Urinary bladder (tissue), 4 donors: ENCODE data around the gene UBE2Q2. TPM values are rescaled to one million over a fixed set of nuclear protein-coding genes. Genes with fewer than 3 reads are reported as not detected.
"Not testable (repeated sequence)": the region's sequence is repeated elsewhere in the genome, so short reads cannot be mapped to it uniquely, and the experiment has no call there.

Source experiments
- DNase-seq: peaks from one replicate; pipeline ENCODE4 v3.0.0-alpha.2; 2015; ENCODE audit errors: extremely low spot score
- H3K27ac ChIP-seq: one replicate; pipeline ENCODE4 v1.5.1; 2013; ENCODE audit warnings: low read depth, mild to moderate bottlenecking, moderate library complexity
- H3K36me3 ChIP-seq: one replicate; pipeline ENCODE4 v1.6.1; 2013; ENCODE audit warnings: mild to moderate bottlenecking, moderate library complexity; ENCODE audit not compliant: insufficient read depth
- H3K4me1 ChIP-seq: one replicate; pipeline ENCODE4 v1.6.1; 2013; ENCODE audit warnings: mild to moderate bottlenecking, moderate library complexity; ENCODE audit not compliant: insufficient read depth
- H3K4me3 ChIP-seq: one replicate; pipeline ENCODE4 v1.5.1; 2013; ENCODE audit warnings: low read depth, low read length
- WGBS: extraction: QIAGEN DNeasy Blood & Tissue Kit; methylation state at CpG from one replicate; pipeline ENCODE4 v1.1.7; 2013; 5-methylcytosine and 5-hydroxymethylcytosine counted together
- polyA plus RNA-seq: library from polyadenylated mRNA; stranded (reverse); fragments of 200-250 nt; gene quantifications from one replicate; pipeline ENCODE4 v1.2.3, GENCODE V29; 2013
- total RNA-seq: library from RNA; depleted of rRNA; stranded (reverse); fragments of >200 nt; gene quantifications from one replicate; pipeline ENCODE4 v1.2.3, GENCODE V29; 2014
- donor health status: healthy with polysubstance abuse.
- donor health status: healthy.

Gene UBE2Q2
- total and polyA plus RNA-seq, 2 donors = 46.7 to 101 TPM

DNA sequence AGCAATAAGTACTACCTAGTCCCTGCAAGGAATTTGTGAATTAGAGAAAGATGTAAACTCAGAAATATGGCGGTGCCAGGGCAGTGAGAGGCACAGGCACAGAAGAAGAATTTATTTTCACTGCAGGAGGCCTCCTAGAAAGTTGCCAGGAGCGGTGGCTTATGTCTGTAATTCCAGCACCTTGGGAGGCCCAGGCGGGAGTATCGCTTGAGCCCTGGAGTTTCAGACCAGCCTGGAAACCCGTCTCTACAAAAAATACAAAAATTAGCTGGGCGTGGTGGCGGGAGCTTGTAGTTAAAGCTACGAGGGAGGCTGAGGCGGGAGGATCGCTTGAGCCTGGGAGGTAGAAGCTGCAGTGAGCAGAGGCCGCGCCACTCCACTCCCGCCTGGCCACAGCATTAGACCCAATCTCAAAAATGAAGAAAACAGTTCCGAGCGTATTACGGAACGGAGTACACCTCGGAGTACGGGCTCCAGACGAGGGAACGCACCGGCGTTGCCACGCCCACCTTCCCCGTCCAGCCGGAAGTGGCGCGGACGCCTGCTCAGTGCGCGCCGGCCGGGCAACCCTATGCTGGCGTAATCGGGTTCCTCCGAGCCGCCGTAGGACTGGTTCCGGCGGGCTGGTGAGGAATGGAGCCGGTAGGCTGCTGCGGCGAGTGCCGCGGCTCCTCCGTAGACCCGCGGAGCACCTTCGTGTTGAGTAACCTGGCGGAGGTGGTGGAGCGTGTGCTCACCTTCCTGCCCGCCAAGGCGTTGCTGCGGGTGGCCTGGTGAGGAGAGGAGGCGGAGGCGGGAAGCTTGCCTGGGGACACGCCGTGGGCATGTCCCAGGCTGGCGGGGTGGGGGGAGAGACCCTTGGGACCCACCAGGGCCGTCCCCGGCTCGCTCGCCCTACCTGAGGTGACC lies 60.3 kb downstream of the UBE2Q2 start, which contains the start of gene FBXO22:
Gene FBXO22 (plus strand): TSS at position 548 of the 909 bp plus-strand sequence. CDS start 86 bp downstream, at position 634.
- 1% methylated on average over 63 of the region's 63 CpGs for WGBS
- DNase-seq = peak; percentile 62
- Histone ChIP-seq H3K36me3 (peaks cover 1% of the 10 kb centered on the region), H3K4me3 (peak within 1 kb of the TSS; percentile 77), H3K4me1 (no peaks in the 10 kb centered on the region), H3K27ac (peak within 1 kb of the TSS; percentile 71)

DNA sequence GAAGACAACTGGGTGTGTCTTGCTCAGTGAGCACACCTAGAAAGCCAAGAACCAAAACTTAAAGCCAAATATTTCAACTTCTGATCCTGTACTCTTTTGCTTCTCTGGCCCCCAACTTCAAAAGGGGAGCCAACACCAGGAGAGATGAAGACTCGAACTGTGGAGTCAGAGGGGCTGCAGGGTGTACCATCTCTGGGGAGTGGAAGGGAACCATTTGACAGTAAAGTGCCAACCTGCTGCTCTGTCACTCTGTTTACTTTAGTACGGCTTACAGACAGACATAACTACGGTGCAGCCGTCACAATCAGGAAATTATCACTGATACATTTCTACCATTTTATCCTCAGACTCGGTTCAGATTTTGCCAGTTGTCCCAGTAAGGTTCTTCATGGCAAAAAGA lies 62.0 kb downstream of the UBE2Q2 start:
- Histone ChIP-seq H3K36me3 (peaks cover 1% of the 10 kb centered on the region), H3K4me1 (no peaks in the 10 kb centered on the region), H3K27ac (no peak overlapping the region), H3K4me3 (no peak overlapping the region)
- no peak for DNase-seq
- 76% methylated on average over 5 of the region's 5 CpGs for WGBS

DNA sequence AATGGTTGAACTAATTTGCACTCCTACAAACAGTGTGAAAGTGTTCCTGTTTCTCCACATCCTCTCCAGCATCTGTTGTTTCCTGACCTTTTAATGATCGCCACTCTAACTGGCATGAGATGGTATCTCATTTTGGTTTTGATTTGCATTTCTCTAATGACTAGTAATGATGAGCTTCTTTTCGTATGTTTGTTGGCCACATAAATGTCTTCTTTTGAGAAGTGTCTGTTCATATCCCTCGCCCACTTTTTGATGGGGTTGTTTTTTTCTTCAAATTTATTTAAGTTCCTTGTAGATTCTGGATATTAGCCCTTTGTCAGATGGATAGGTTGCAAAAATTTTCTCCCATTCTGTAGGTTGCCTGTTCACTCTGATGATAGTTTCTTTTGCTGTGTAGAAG lies 67.1 kb downstream of the UBE2Q2 start:
- not testable (repeated sequence) for H3K36me3 ChIP-seq, H3K4me1 ChIP-seq, H3K27ac ChIP-seq, DNase-seq, H3K4me3 ChIP-seq
- WGBS = 94% methylated on average over 3 of the region's 3 CpGs

DNA sequence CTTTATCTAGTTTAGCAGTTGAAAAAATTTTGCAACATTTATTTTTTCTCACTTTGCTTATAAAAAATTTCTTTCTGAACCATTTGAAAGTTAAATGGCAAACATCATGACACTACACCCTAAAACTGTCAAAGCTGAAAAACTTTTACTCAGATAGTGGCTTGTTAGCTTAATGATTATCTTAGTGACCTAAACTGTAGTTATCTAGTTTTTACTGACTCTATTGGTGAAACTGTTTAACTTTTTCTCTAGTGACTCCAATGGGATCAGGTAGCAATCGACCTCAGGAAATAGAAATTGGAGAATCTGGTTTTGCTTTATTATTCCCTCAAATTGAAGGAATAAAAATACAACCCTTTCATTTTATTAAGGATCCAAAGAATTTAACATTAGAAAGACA lies 73.7 kb downstream of the UBE2Q2 start:
- Histone ChIP-seq H3K4me3 (no peak overlapping the region), H3K36me3 (no peaks in the 10 kb centered on the region), H3K4me1 (no peaks in the 10 kb centered on the region), H3K27ac (no peak overlapping the region)
- DNase-seq = no peak
- WGBS = 84% methylated on average over 1 of the region's 1 CpG

DNA sequence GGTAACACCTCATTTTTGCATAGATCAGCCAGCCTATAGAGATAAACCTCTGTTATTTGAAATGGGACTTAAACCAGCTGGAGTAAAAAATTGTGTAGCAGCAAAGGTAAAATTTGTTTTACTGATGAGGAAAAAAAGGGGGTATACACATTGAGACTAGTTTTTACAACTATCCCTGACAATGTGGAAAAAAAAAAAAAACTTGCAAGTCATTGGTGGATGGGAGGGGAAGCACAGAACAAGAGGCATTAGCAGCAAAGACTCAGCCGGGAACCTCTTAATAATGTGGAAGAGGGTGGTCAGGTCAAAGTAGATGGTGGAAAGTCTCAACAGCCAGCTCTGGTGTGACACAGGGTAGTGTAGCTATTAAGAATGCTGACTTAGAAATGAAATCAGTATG lies 74.9 kb downstream of the UBE2Q2 start:
- no peak for DNase-seq
- Histone ChIP-seq H3K27ac (no peak overlapping the region), H3K4me1 (no peaks in the 10 kb centered on the region), H3K36me3 (no peaks in the 10 kb centered on the region), H3K4me3 (no peak overlapping the region)
- WGBS = 92% methylated on average over 1 of the region's 1 CpG

DNA sequence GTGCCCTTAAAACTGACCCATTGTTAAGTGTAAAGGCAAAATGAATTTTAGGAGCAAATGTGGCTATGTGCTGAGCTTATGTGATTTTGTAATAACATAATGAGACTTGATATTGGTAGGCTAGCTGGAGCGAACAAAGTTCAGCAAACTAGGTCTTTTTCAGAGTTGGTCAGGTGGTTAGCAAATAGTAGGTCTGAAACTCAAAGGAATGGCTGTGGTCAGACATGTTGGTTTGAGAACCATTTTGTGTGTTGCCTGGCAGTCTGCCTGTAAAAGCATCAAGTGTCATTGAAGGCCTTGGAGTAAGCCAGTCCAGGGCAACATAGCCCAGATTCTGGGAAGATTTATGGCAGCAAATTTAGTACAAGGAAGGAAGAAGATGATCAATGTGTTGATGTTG lies 76.8 kb downstream of the UBE2Q2 start:
- Histone ChIP-seq H3K27ac (no peak overlapping the region), H3K36me3 (no peaks in the 10 kb centered on the region), H3K4me3 (no peak overlapping the region), H3K4me1 (no peaks in the 10 kb centered on the region)
- 100% methylated on average over 1 of the region's 1 CpG for WGBS
- DNase-seq = no peak

DNA sequence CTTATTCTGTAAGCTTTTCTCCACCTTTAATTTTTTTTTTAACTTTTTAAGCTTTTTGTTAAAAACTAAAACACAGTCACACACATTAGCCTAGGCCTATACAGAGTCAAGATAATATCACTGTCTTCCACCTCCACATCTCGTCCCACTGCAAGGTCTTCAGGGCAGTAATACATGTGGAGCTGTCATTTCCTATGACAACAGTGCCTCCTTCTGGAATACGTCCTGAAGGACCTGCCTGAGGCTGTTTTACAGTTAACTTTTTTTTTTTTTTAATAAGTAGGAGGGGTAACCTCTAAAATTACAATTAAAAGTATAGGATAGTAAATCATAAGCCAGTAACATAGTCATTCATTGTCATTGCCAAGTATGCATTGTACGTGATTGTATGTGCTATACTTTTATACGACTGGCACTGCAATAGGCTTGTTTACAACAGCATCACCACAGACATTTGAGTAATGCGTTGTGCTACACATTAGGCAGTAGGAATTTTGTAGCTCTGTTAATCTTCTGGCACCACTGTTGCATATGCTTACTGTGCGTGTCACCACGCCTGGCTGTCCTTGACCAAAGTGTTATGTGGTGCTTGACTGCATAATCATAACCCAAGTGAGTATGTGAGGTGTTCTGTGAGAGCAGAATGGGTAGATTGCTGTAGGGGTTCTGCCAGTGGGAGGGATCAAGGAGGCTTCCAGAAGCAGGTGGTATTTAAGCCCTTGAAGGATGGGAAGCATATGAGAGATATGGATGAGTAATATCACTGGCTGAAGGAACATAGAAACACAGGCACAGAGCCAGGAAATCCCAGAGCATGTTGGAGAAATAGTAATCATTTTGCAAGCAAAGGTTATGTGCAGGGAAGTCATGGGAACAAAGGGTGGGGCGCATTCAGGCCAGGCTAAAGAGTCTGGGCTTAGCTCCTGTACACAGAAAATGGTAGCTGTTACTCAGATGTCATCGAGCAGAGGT lies 78.8 kb downstream of the UBE2Q2 start:
- Histone ChIP-seq H3K36me3 (no peaks in the 10 kb centered on the region), H3K4me1 (no peaks in the 10 kb centered on the region), H3K27ac (no peak overlapping the region), H3K4me3 (no peak overlapping the region)
- DNase-seq = no peak
- 51% methylated on average over 9 of the region's 9 CpGs for WGBS

DNA sequence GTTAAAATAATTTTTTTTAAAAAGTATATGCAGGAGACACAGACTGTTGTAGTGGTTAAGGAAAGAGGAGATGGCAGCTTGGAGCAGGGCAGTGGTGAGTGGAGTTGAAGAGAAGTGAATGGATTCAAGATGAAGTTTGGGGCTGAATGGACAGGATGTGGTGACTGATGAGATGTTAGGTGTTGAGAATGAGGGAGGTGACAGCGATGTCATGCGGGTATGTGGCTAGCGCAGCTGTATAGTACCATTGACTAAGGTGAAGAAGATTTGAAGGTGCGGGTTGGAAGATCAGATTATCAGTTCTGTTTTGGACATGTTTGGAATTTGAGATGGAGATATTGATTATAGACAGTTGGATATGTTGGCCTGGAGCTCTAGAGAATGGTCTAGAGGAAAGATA lies 80.5 kb downstream of the UBE2Q2 start:
- DNase-seq = no peak
- WGBS = over 99% methylated on average over 4 of the region's 4 CpGs

DNA sequence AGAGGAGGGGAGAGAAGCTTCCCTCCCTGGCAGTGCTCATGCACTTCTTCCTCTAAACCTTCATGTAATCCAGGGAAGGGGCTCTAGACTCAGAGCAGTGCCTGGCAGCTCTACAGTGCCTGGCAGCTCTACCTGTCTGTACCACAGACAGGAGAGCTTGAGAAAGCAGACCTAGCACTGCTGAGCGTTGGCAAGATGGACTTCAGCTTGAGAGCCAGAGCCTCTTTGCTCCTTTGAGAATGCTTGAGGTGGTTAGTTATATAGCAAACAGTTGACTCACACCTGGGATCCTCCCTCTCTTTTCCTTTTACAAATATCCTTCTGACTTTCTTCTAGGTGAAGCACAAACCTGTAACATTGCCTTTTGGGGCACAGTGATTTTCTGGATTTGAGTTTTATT lies 81.3 kb downstream of the UBE2Q2 start:
- H3K4me1 ChIP-seq = no peaks in the 10 kb centered on the region
- DNase-seq = no peak
- no peaks in the 10 kb centered on the region for H3K36me3 ChIP-seq
- no peak overlapping the region for H3K4me3 ChIP-seq
- H3K27ac ChIP-seq = no peak overlapping the region
- WGBS = 95% methylated on average over 1 of the region's 1 CpG

More for the DNA sequence above, 80.5 kb downstream of the UBE2Q2 start:
- H3K27ac ChIP-seq = no peak overlapping the region
- no peaks in the 10 kb centered on the region for H3K4me1 ChIP-seq
- H3K4me3 ChIP-seq = no peak overlapping the region
- no peaks in the 10 kb centered on the region for H3K36me3 ChIP-seq

DNA sequence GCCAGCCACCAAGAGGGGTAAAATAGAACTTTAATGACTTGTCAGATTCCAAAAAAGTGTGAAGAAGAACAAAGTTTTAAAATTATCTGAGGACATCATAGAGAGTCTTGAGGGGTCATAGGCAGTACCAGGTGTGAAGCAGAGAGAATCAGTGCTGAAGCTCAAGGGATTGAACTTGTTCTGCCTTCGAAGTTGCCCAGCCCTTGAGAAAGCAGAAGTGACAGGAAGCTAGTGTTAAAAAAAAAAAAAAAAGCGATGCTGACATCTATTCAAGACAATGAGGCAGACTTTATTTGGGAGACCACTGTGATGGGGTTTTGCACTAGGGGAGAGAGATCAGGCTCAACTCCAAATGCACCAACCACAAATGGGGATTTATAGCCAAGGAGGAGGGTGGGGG lies 82.2 kb downstream of the UBE2Q2 start:
- no peaks in the 10 kb centered on the region for H3K4me1 ChIP-seq
- DNase-seq = no peak
- WGBS = 73% methylated on average over 2 of the region's 2 CpGs
- H3K27ac ChIP-seq = no peak overlapping the region
- H3K36me3 ChIP-seq = no peaks in the 10 kb centered on the region
- no peak overlapping the region for H3K4me3 ChIP-seq

DNA sequence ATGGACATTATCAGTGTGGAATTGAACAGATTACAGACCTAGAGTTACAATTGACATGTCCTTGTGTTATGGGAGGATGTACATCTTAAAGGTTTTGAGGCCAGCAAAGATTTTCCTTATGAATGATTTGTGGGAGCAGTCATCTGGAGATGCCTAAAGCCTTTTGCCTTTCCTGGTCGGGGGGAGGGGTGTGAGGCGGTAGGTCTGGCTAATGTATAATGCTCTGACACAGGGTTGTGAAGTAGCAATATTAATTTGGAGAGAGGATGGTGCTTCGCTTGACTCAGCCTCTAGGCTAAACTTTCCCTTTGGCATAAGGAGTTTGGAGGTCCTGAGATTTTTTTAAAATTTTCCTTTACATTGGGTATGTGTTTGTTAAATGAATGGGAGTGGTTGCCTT lies 83.7 kb downstream of the UBE2Q2 start:
- WGBS = 88% methylated on average over 3 of the region's 3 CpGs

DNA sequence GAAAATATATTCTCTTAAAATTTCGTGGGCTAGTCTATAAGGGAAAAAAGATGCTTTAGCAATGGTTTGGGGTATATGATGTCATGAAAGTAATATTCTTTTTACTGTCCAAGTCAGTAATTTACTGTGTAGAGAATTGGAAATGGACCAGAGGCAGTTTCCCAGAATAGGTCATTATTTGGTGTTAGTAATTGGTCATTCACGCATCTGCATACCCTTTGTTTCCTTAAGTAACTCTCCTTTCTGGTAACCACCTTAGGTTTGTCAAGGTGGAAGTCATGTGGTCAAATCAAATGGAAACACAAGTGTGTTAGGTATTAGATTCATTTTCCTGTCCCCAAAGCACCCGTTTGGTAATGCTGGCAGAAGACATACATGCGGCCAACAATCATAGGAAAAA lies 84.4 kb downstream of the UBE2Q2 start:
- 88% methylated on average over 4 of the region's 4 CpGs for WGBS
- H3K4me3 ChIP-seq = no peak overlapping the region
- no peaks in the 10 kb centered on the region for H3K36me3 ChIP-seq
- H3K27ac ChIP-seq = no peak overlapping the region
- H3K4me1 ChIP-seq = no peaks in the 10 kb centered on the region
- no peak for DNase-seq

More for the DNA sequence above, 83.7 kb downstream of the UBE2Q2 start:
- Histone ChIP-seq H3K4me3 (no peak overlapping the region), H3K36me3 (no peaks in the 10 kb centered on the region), H3K4me1 (no peaks in the 10 kb centered on the region), H3K27ac (no peak overlapping the region)
- DNase-seq = no peak

DNA sequence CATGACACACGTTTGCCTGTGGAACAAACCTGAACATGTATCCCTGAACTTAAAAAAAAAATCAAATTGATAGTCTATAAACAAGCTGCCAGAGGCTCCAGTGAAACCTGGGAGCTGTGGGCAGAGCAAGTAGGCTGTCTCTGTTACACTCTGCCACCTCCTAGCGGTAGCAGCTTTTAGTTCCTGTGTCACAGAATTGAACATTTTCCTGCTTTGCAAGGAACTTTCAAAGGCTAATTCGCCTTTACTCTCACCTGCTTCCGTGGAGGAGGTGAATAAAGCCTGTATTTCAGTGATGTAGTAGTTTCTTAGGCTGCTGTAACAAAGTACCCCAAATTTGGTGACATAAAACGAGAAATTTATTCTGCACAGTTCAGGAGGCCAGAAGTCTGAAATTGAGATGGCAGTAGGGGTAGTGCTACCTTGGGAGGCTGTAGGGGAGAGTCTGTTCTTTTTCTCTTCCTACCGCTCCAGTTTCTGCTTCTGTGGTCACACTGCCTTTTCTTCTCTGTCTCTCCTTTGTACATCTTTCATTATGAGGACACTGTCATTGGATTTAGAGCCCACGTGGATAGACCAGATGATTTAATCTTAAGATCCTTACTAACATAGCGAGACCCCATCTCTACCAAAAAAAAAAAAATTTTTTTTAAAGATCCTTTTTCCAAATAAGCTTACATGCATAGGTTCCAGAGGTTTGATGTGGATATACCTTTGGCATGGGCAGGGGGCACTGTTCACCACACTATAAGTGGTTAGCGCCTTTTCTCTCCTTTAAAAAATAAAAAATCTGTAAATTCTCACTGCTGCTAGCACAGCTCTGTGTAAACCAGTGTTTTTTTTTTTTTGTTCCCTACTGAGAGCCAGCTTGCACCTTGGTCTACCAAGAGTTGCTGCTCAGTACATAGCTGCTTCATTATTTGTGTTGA lies 85.7 kb downstream of the UBE2Q2 start:
- DNase-seq = no peak
- WGBS = 75% methylated on average over 9 of the region's 9 CpGs
- no peak overlapping the region for H3K4me3 ChIP-seq

More for the DNA sequence above, 85.7 kb downstream of the UBE2Q2 start:
- Histone ChIP-seq H3K27ac (no peak overlapping the region), H3K4me1 (no peaks in the 10 kb centered on the region), H3K36me3 (no peaks in the 10 kb centered on the region)
